ENCODE data around the gene MIB1.
"Not testable (repeated sequence)": the region's sequence is repeated elsewhere in the genome, so short reads cannot be mapped to it uniquely, and the experiment has no call there.

The MIB1 gene

GRCh38 chr18:21762181-21762772 is 21.7 kb downstream of the MIB1 start:
- no peaks in the 10 kb centered on the region for H3K4me1 ChIP-seq
- no peaks in the 10 kb centered on the region for H3K36me3 ChIP-seq
- no peaks in the 10 kb centered on the region for H3K27me3 ChIP-seq
- TF ChIP-seq CTCF (IDR thresholded peaks at IDR 0.05; ENCODE audit: low read depth, low read length), result no peak
- no peak overlapping the region for H3K4me3 ChIP-seq (ENCODE audit: low read depth, low read length)
- no peak for DNase-seq
- H3K9me3 ChIP-seq, result no peaks in the 10 kb centered on the region

GRCh38 chr18:21763846-21764646 is 23.5 kb downstream of the MIB1 start:
- no peaks in the 10 kb centered on the region for H3K36me3 ChIP-seq
- no peaks in the 10 kb centered on the region for H3K4me1 ChIP-seq
- no peak for TF ChIP-seq CTCF (IDR thresholded peaks at IDR 0.05; ENCODE audit: low read depth, low read length)
- no peaks in the 10 kb centered on the region for H3K9me3 ChIP-seq
- no peak for DNase-seq
- no peak overlapping the region for H3K4me3 ChIP-seq (ENCODE audit: low read depth, low read length)
- no peaks in the 10 kb centered on the region for H3K27me3 ChIP-seq

- H3K4me3 ChIP-seq (ENCODE audit: low read depth, low read length), result no peak overlapping the region
- no peak for TF ChIP-seq CTCF (IDR thresholded peaks at IDR 0.05; ENCODE audit: low read depth, low read length)
- H3K9me3 ChIP-seq, result no peaks in the 10 kb centered on the region
- no peaks in the 10 kb centered on the region for H3K27me3 ChIP-seq
- DNase-seq, result no peak
- H3K36me3 ChIP-seq, result no peaks in the 10 kb centered on the region
- H3K4me1 ChIP-seq, result no peaks in the 10 kb centered on the region
Measured at GRCh38 chr18:21769206-21769605, 28.6 kb downstream of the MIB1 start.

- TF ChIP-seq CTCF (IDR thresholded peaks at IDR 0.05; ENCODE audit: low read depth, low read length), result no peak
- Histone ChIP-seq H3K4me1 (no peaks in the 10 kb centered on the region), H3K27me3 (no peaks in the 10 kb centered on the region), H3K4me3 (ENCODE audit: low read depth, low read length) (no peak overlapping the region), H3K36me3 (no peaks in the 10 kb centered on the region), H3K9me3 (no peaks in the 10 kb centered on the region)
- DNase-seq, result no peak
Measured at GRCh38 chr18:21774722-21775121, 34.1 kb downstream of the MIB1 start.

- Histone ChIP-seq H3K9me3 (no peaks in the 10 kb centered on the region), H3K4me3 (ENCODE audit: low read depth, low read length) (no peak overlapping the region), H3K4me1 (no peaks in the 10 kb centered on the region), H3K27me3 (no peaks in the 10 kb centered on the region), H3K36me3 (no peaks in the 10 kb centered on the region)
- TF ChIP-seq CTCF (IDR thresholded peaks at IDR 0.05; ENCODE audit: low read depth, low read length), result no peak
- DNase-seq, result no peak
Measured at GRCh38 chr18:21777814-21778213, 37.2 kb downstream of the MIB1 start.

GRCh38 chr18:21786526-21786925 is 45.9 kb downstream of the MIB1 start:
- Histone ChIP-seq H3K36me3 (peaks cover 4% of the 10 kb centered on the region), H3K9me3 (no peaks in the 10 kb centered on the region), H3K4me1 (no peaks in the 10 kb centered on the region), H3K27me3 (no peaks in the 10 kb centered on the region), H3K4me3 (ENCODE audit: low read depth, low read length) (no peak overlapping the region)
- TF ChIP-seq CTCF (IDR thresholded peaks at IDR 0.05; ENCODE audit: low read depth, low read length), result no peak
- DNase-seq, result no peak

GRCh38 chr18:21796089-21796488 is 55.5 kb downstream of the MIB1 start:
- not testable (repeated sequence) for H3K4me1 ChIP-seq; DNase-seq; H3K27me3 ChIP-seq; H3K36me3 ChIP-seq; H3K9me3 ChIP-seq; H3K4me3 ChIP-seq (ENCODE audit: low read depth, low read length)
